ENCODE data around the gene GAPDHS.

GRCh38 chr19:35507561-35507960 lies 25.7 kb upstream of the GAPDHS start:
- TF ChIP-seq CTCF (IDR thresholded peaks at IDR 0.05) (no peak), EP300 (IDR thresholded peaks at IDR 0.05) (no peak)
